Nephron (organoid): ENCODE measurements around the gene SARS2.

ENCODE experiments used
- H3K27ac Mint-ChIP-seq, 3 experiments: 2 replicates each; pipeline ENCODE4 v1.8.0; 2020; ENCODE audit warnings: mixed read lengths in 3 of 3, mild to moderate bottlenecking in 2 of 3, moderate library complexity in 1 of 3
- H3K27me3 Mint-ChIP-seq: 2 replicates; pipeline ENCODE4 v1.8.0; 2021; ENCODE audit warnings: low read depth, mild to moderate bottlenecking, moderate library complexity, mixed read lengths
- H3K36me3 Mint-ChIP-seq: 2 replicates; pipeline ENCODE4 v1.8.0; 2020; ENCODE audit warnings: low read depth, mixed read lengths
- H3K4me1 Mint-ChIP-seq: 2 replicates; pipeline ENCODE4 v1.8.0; 2020; ENCODE audit warnings: mixed read lengths
- H3K4me3 Mint-ChIP-seq, 3 experiments: 2 replicates each; pipeline ENCODE4 v1.8.0; 2020; ENCODE audit warnings: mild to moderate bottlenecking in 3 of 3, mixed read lengths in 3 of 3, moderate library complexity in 2 of 3
- H3K9me3 Mint-ChIP-seq: 2 replicates; pipeline ENCODE4 v1.8.0; 2020; ENCODE audit warnings: mixed read lengths
- CTCF ChIP-seq, 3 experiments: fragments of 200-600 bp; sonication (generic); IDR thresholded peaks; one replicate each; pipeline ENCODE4 v1.5.0; 2021; ENCODE audit warnings: antibody characterized with exemption in 3 of 3; ENCODE audit not compliant: unreplicated experiment in 3 of 3

SARS2 gene

GRCh38 chr19:38910488-38910887 is 20.1 kb downstream of the SARS2 start:
- H3K36me3 Mint-ChIP-seq = peaks cover 7% of the 10 kb centered on the region
- H3K4me1 Mint-ChIP-seq = peaks cover 7% of the 10 kb centered on the region
- H3K4me3 Mint-ChIP-seq = no peak overlapping the region
- H3K9me3 Mint-ChIP-seq = no peaks in the 10 kb centered on the region
- H3K27ac Mint-ChIP-seq = no peak overlapping the region
- peaks cover 3% of the 10 kb centered on the region for H3K27me3 Mint-ChIP-seq
- no peak for TF ChIP-seq CTCF (IDR thresholded peaks at IDR 0.05; ENCODE audit: unreplicated experiment in 3 of 3)

GRCh38 chr19:38908911-38909310 is 21.7 kb downstream of the SARS2 start:
- H3K4me1 Mint-ChIP-seq = peaks cover 7% of the 10 kb centered on the region
- peaks cover 3% of the 10 kb centered on the region for H3K27me3 Mint-ChIP-seq
- no peak for TF ChIP-seq CTCF (IDR thresholded peaks at IDR 0.05; ENCODE audit: unreplicated experiment in 3 of 3)
- no peak overlapping the region for H3K4me3 Mint-ChIP-seq
- no peak overlapping the region for H3K27ac Mint-ChIP-seq
- peaks cover 13% of the 10 kb centered on the region for H3K36me3 Mint-ChIP-seq
- peaks cover 3% of the 10 kb centered on the region for H3K9me3 Mint-ChIP-seq

- H3K27ac Mint-ChIP-seq = no peak overlapping the region
These were observed 22.9 kb downstream of the SARS2 start for GRCh38 chr19:38907670-38908069.

GRCh38 chr19:38907227-38907626 is 23.3 kb downstream of the SARS2 start:
- no peak for TF ChIP-seq CTCF (IDR thresholded peaks at IDR 0.05; ENCODE audit: unreplicated experiment in 3 of 3)
- H3K27me3 Mint-ChIP-seq = no peaks in the 10 kb centered on the region
- peaks cover 3% of the 10 kb centered on the region for H3K9me3 Mint-ChIP-seq
- no peak overlapping the region for H3K27ac Mint-ChIP-seq
- H3K4me1 Mint-ChIP-seq = no peaks in the 10 kb centered on the region
- peaks cover 17% of the 10 kb centered on the region for H3K36me3 Mint-ChIP-seq
- H3K4me3 Mint-ChIP-seq = no peak overlapping the region

More at GRCh38 chr19:38907670-38908069, 22.9 kb downstream of the SARS2 start:
- Mint-ChIP-seq H3K4me3 (no peak overlapping the region), H3K36me3 (peaks cover 17% of the 10 kb centered on the region), H3K9me3 (peaks cover 3% of the 10 kb centered on the region), H3K27me3 (no peaks in the 10 kb centered on the region), H3K4me1 (peaks cover 1% of the 10 kb centered on the region)
- no peak for TF ChIP-seq CTCF (IDR thresholded peaks at IDR 0.05; ENCODE audit: unreplicated experiment in 3 of 3)

GRCh38 chr19:38905620-38906019 is 24.9 kb downstream of the SARS2 start:
- no peak overlapping the region for H3K4me3 Mint-ChIP-seq
- H3K9me3 Mint-ChIP-seq = peaks cover 6% of the 10 kb centered on the region
- H3K27me3 Mint-ChIP-seq = no peaks in the 10 kb centered on the region
- no peak overlapping the region for H3K27ac Mint-ChIP-seq
- TF ChIP-seq CTCF (IDR thresholded peaks at IDR 0.05; ENCODE audit: unreplicated experiment in 3 of 3) = no peak
- peaks cover 20% of the 10 kb centered on the region for H3K36me3 Mint-ChIP-seq
- peaks cover 4% of the 10 kb centered on the region for H3K4me1 Mint-ChIP-seq
